Measurements from ENCODE around the gene SETD2. TPM values are rescaled to one million over a fixed set of nuclear protein-coding genes. Genes with fewer than 3 reads are reported as not detected.
"Not testable (repeated sequence)": the region's sequence is repeated elsewhere in the genome, so short reads cannot be mapped to it uniquely, and the experiment has no call there.

The SETD2 gene, protein sequence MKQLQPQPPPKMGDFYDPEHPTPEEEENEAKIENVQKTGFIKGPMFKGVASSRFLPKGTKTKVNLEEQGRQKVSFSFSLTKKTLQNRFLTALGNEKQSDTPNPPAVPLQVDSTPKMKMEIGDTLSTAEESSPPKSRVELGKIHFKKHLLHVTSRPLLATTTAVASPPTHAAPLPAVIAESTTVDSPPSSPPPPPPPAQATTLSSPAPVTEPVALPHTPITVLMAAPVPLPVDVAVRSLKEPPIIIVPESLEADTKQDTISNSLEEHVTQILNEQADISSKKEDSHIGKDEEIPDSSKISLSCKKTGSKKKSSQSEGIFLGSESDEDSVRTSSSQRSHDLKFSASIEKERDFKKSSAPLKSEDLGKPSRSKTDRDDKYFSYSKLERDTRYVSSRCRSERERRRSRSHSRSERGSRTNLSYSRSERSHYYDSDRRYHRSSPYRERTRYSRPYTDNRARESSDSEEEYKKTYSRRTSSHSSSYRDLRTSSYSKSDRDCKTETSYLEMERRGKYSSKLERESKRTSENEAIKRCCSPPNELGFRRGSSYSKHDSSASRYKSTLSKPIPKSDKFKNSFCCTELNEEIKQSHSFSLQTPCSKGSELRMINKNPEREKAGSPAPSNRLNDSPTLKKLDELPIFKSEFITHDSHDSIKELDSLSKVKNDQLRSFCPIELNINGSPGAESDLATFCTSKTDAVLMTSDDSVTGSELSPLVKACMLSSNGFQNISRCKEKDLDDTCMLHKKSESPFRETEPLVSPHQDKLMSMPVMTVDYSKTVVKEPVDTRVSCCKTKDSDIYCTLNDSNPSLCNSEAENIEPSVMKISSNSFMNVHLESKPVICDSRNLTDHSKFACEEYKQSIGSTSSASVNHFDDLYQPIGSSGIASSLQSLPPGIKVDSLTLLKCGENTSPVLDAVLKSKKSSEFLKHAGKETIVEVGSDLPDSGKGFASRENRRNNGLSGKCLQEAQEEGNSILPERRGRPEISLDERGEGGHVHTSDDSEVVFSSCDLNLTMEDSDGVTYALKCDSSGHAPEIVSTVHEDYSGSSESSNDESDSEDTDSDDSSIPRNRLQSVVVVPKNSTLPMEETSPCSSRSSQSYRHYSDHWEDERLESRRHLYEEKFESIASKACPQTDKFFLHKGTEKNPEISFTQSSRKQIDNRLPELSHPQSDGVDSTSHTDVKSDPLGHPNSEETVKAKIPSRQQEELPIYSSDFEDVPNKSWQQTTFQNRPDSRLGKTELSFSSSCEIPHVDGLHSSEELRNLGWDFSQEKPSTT (N-terminal part only)
- 10 to 100 TPM; 54.1 to 63.3 TPM for total RNA-seq

DNA sequence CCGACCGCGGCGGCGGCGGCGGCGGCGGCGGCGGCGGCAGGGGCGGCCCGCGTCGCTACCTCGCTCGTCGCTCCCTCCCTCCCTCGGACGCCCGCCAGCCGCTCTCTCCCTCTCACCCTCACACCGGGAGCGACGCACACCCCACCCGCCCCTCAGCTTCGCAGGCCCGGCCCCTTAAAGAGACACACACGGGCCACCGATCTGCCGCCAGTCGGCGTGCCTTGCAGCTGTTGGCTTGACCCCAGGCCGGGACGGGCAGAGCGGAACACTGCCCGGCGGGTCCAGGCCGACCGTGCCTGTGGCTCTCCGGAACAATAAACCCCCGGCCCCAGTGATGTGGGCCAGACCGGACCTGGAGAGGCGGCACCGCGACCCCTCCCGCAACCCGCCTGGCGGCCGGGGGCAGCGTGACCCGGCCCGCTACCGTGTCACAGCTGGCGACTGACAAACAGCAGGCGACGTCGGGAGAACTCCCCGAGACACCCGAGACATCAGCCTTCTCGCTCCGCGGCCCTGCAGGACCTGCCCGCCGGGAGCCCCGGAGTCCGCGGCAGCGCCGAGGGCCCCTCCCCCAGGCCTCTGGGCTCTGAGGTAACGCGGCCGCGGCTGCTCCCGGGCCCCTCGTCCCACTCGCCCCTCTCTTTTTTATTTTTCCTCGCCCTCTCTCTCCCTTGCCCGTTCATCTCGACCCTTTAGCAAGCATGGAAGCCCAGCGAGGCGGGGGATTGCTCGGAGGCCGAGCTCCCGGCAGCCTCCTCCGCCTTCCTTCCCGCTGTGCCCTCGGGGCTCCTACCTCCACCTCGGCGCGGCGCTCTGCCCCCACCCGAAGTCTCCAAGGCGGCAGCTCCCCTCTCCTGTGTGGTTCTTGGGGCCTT, at the start of gene SETD2:
SETD2 (minus strand) TSS at position 107 of the 875 bp plus-strand sequence. CDS start 189 bp downstream, outside the sequence.
- peak within 1 kb of the TSS; percentile 99 for H3K4me3 Mint-ChIP-seq
- H3K4me1 Mint-ChIP-seq, result peaks cover 38% of the 10 kb centered on the region
- DNase-seq (peak; percentile 86), ATAC-seq (ENCODE audit: low read depth) (peak; percentile 88)
- H3K27ac Mint-ChIP-seq, result peak within 1 kb of the TSS; percentile 100
- POLR2A ChIA-PET, result interaction anchor here (0.6 to 2.4 kb wide), 15 partner anchors 11 to 1077 kb away, joined by 3 to 12 read pairs (median 4); partner anchors contain the start of genes KIF9, KLHL18, NBEAL2 and PTPN23
- H3K36me3 Mint-ChIP-seq, result peaks cover 11% of the 10 kb centered on the region
- no peaks in the 10 kb centered on the region for H3K27me3 Mint-ChIP-seq
- H3K9me3 Mint-ChIP-seq, result no peaks in the 10 kb centered on the region

DNA sequence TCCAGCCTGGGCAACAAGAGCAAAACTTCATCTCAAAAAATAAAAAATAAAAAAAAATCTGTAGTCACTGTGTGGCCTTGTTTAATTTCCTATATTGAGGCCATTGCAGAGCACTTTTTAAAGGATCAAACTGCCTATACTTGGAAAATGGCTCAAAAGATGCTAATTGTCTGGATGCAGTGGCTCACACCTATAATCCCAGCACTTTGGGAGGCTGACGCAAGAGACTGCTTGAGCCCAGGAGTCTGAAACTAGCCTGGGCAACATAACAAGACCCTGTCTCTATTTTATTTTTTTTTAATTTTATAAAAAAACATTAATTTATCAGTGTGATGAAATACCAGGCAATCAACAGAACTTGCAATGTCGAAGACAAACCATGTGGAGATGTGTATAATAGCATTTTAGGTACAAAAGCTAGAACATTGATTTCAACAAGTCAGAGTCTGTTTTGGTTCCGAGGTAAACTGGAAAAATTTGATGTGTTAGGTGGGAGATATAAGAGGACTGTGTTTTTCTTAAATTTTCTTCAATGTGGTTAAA, 47.0 kb upstream of the SETD2 start:
- no peaks in the 10 kb centered on the region for H3K4me1 Mint-ChIP-seq
- POLR2A ChIA-PET, result interaction anchor here (0.6 kb wide), 1 partner anchor 202 kb away, joined by 3 read pairs; no protein-coding TSS in a partner anchor
- H3K9me3 Mint-ChIP-seq, result no peaks in the 10 kb centered on the region
- H3K27me3 Mint-ChIP-seq, result no peaks in the 10 kb centered on the region
- no peak for ATAC-seq (ENCODE audit: low read depth)
- no peak for DNase-seq
- no peak overlapping the region for H3K4me3 Mint-ChIP-seq
- no peak overlapping the region for H3K27ac Mint-ChIP-seq
- H3K36me3 Mint-ChIP-seq, result no peaks in the 10 kb centered on the region

DNA sequence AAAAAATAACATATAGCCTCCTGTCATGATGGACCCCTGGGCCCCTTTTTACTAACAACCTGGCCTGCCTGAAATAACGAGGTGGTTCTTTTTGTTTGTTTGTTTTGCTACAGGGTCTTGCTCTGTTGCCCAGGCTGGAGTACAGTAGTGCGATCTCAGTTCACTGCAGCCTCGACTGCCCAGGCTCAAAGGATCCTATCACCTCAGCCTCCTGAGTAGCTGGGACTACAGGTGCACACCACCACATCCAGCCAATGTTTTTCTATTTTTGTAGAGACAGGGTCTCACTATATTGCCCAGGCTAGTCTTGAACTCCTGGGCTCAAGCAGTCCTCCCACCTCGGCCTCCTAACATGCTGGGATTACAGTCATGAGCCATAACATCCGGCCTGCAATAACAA, 42.1 kb upstream of the SETD2 start:
- H3K27ac Mint-ChIP-seq; ATAC-seq (ENCODE audit: low read depth); POLR2A ChIA-PET; H3K9me3 Mint-ChIP-seq; H3K36me3 Mint-ChIP-seq; H3K4me3 Mint-ChIP-seq; H3K27me3 Mint-ChIP-seq; DNase-seq; H3K4me1 Mint-ChIP-seq: not testable (repeated sequence)

- no peak for DNase-seq
- no peak for ATAC-seq (ENCODE audit: low read depth)
- Mint-ChIP-seq H3K4me3 (no peak overlapping the region), H3K27me3 (no peaks in the 10 kb centered on the region), H3K36me3 (no peaks in the 10 kb centered on the region), H3K9me3 (no peaks in the 10 kb centered on the region), H3K27ac (no peak overlapping the region), H3K4me1 (no peaks in the 10 kb centered on the region)
- POLR2A ChIA-PET, result no interaction called here
Measured at GRCh38 chr3:47204875-47205274, 41.0 kb upstream of the SETD2 start.

- no peak overlapping the region for H3K4me3 Mint-ChIP-seq
- no peak overlapping the region for H3K27ac Mint-ChIP-seq
- no peaks in the 10 kb centered on the region for H3K9me3 Mint-ChIP-seq
- no peaks in the 10 kb centered on the region for H3K4me1 Mint-ChIP-seq
- ATAC-seq (ENCODE audit: low read depth) (no peak), DNase-seq (no peak)
- H3K36me3 Mint-ChIP-seq, result no peaks in the 10 kb centered on the region
- H3K27me3 Mint-ChIP-seq, result no peaks in the 10 kb centered on the region
- POLR2A ChIA-PET, result no interaction called here
Measured at GRCh38 chr3:47202542-47202941, 38.6 kb upstream of the SETD2 start.

DNA sequence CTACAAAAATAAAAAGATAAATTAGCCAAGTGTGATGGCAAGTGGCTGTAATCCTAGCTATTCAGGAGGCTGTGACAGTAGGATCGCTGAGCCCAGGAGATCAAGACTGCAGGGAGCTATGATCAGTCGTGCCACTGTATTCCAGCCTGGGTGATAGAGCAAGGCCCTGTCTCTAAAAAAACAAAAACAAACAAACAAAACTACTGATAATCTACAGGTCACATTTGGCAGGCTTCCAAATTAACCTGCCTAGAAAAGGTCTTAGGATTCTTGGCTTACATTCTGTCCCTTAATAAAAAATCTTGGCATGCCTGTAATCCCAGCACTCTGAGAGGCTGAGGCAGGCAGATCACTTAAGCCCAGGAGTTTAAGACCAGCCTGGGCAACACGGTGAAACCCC, 33.4 kb upstream of the SETD2 start:
- no peak for ATAC-seq (ENCODE audit: low read depth)
- Mint-ChIP-seq H3K4me1 (no peaks in the 10 kb centered on the region), H3K36me3 (peaks cover 6% of the 10 kb centered on the region), H3K27me3 (no peaks in the 10 kb centered on the region), H3K9me3 (peaks cover 6% of the 10 kb centered on the region), H3K27ac (no peak overlapping the region), H3K4me3 (no peak overlapping the region)
- no peak for DNase-seq
- POLR2A ChIA-PET, result no interaction called here

- POLR2A ChIA-PET, result no interaction called here
Measured at GRCh38 chr3:47194994-47195393, 31.1 kb upstream of the SETD2 start.

GRCh38 chr3:47193871-47194859, 30.3 kb upstream of the SETD2 start:
- DNase-seq (no peak), ATAC-seq (ENCODE audit: low read depth) (no peak)
- H3K27ac Mint-ChIP-seq, result no peak overlapping the region
- no peak overlapping the region for H3K4me3 Mint-ChIP-seq
- H3K27me3 Mint-ChIP-seq, result no peaks in the 10 kb centered on the region
- POLR2A ChIA-PET, result no interaction called here
- peaks cover 6% of the 10 kb centered on the region for H3K36me3 Mint-ChIP-seq
- peaks cover 6% of the 10 kb centered on the region for H3K9me3 Mint-ChIP-seq
- no peaks in the 10 kb centered on the region for H3K4me1 Mint-ChIP-seq

More at GRCh38 chr3:47194994-47195393, 31.1 kb upstream of the SETD2 start:
- H3K4me3 Mint-ChIP-seq, result no peak overlapping the region
- H3K36me3 Mint-ChIP-seq, result peaks cover 6% of the 10 kb centered on the region
- DNase-seq, result no peak
- H3K4me1 Mint-ChIP-seq, result no peaks in the 10 kb centered on the region
- H3K9me3 Mint-ChIP-seq, result peaks cover 6% of the 10 kb centered on the region
- no peak overlapping the region for H3K27ac Mint-ChIP-seq
- no peak for ATAC-seq (ENCODE audit: low read depth)
- no peaks in the 10 kb centered on the region for H3K27me3 Mint-ChIP-seq

DNA sequence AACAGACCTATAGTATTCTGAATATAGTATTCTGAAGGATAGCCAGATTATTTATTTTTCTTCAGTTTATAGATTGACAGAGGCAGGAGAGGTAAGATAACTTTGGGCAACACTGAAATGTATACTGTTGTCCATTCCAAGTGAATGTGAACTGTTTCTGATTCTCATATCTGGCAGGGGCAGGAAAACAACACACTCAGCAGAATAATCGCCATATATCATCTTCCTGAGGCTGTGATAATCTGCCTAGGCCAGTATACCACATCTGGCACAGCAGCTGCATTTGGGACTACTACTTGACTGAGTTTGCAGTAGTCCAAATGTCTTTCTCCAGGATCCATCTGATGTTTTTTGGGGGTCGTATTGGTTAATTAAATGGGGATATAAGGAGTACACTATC, 22.4 kb upstream of the SETD2 start:
- DNase-seq (no peak), ATAC-seq (ENCODE audit: low read depth) (no peak)
- Mint-ChIP-seq H3K4me1 (no peaks in the 10 kb centered on the region), H3K4me3 (no peak overlapping the region), H3K9me3 (no peaks in the 10 kb centered on the region), H3K36me3 (no peaks in the 10 kb centered on the region), H3K27me3 (no peaks in the 10 kb centered on the region), H3K27ac (no peak overlapping the region)
- POLR2A ChIA-PET, result interaction anchor here (0.5 kb wide), 1 partner anchor 22 kb away, joined by 3 read pairs; the partner anchor contains the start of gene SETD2

DNA sequence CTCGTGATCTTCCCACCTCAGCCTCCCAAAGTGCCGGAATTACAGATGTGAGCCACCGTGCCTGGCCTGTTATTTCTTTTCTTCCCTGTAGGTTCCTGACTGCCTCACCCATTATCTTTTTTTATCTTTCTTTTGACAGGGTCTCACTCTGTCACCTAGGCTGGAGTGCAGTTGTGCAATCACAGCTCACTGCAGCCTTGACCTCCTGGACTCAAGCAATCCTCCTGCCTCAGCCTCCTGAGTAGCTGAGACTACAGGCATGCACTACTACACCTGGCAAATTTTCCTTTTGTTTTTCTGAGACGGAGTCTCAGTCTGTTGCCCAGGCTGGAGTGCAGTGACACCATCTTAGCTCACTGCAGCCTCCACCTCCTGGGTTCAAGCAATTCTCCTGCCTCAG, 17.8 kb upstream of the SETD2 start:
- not testable (repeated sequence) for H3K36me3 Mint-ChIP-seq; H3K4me3 Mint-ChIP-seq; ATAC-seq (ENCODE audit: low read depth); DNase-seq; H3K9me3 Mint-ChIP-seq; H3K27ac Mint-ChIP-seq; H3K4me1 Mint-ChIP-seq; H3K27me3 Mint-ChIP-seq
- POLR2A ChIA-PET, result interaction anchor here (0.6 kb wide), 1 partner anchor 17 kb away, joined by 5 read pairs; no protein-coding TSS in a partner anchor

- ATAC-seq (ENCODE audit: low read depth); H3K4me1 Mint-ChIP-seq; H3K9me3 Mint-ChIP-seq; H3K4me3 Mint-ChIP-seq; H3K27me3 Mint-ChIP-seq; POLR2A ChIA-PET; DNase-seq; H3K27ac Mint-ChIP-seq; H3K36me3 Mint-ChIP-seq: not testable (repeated sequence)
Measured at GRCh38 chr3:47180011-47180410, 16.1 kb upstream of the SETD2 start.

Measured in activated naive CD8-positive, alpha-beta T cell treated with anti-CD3 and anti-CD28 coated beads, Interleukin-2, amount 10 ng/mL, durations not matched to agents 7 days and 5 days (primary cell).